ENCODE data around the gene TRPM2.
"Not testable (repeated sequence)": the region's sequence is repeated elsewhere in the genome, so short reads cannot be mapped to it uniquely, and the experiment has no call there.

The TRPM2 gene

DNA sequence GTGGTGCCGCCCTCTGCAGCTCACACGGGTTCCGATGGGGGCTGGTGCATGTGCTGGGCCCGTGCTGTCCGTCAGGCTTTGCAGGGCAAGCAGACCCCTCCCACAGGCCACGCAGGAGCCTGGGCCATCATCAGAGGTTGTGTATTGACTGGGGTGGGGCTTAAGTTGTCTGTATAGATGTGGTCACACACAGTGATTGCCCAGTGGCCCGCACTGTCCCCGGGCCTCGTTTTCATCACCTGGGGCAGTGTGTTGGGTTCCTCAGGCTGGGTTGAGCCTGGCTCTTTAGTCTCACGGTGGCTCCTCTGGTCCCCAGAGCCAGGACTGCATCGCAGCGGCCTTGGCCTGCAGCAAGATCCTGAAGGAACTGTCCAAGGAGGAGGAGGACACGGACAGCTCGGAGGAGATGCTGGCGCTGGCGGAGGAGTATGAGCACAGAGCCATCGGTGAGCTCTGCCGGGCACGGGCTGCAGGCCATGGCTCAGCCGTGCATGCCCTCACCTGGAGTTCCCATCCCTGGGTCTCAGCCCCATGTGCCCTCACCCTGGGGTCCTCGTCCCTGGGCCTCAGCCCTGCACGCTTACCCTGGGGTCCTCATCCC, 44.1 kb downstream of the TRPM2 start:
- DNase-seq (ENCODE audit: low read depth): no peak

DNA sequence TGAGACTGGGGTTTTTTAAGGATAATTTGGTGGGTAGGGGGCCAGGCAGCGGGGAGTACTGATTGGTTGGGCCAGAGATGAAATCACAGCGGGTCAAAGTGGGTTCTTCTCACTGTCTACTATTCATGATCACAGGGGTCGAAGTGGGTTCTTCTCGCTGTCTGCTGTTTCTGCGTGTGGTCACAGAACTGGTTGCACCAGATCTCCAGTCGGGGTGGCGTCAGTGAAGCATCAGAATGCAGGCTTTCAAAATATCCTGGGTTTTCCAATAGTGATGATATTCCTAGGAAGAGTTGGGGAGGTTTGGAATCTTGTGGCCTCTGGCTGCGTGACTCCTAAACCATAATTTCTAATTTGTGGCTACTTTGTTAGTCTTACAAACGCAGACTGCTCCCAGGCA, 45.1 kb downstream of the TRPM2 start:
- DNase-seq (ENCODE audit: low read depth): no peak

DNA sequence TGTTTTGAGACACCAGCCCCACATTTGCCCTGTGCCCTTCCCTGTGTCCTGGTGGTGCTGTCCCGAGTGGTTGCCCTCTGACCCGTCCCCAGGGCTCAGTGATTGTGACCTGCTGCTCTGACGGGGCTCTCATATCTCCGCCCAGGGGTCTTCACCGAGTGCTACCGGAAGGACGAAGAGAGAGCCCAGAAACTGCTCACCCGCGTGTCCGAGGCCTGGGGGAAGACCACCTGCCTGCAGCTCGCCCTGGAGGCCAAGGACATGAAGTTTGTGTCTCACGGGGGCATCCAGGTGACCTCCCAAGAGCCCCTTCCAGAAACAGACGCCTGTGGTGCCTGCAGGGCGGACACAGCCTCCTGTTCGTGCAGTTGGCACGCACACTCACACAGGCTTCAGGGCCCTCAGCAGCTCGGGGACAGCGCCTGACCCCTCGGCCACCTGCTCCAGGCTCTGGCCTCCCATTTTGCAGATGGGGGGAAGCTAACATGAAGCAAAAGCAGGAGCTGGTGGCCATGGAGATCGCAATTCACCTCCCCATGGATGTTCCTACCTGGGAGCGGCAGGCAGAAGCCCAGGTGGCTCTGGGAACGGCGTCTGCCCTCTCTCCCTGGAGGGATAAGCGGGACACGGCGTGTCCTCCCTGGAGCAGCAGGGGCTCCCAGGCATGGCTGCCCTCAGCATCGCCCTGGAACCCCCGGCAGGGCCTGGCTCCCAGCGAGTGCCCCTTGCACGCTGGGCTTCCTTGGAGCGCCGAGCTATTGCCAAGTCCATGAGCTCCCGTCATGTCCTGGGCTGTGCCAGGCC, 45.9 kb downstream of the TRPM2 start:
- DNase-seq (ENCODE audit: low read depth): no peak

DNA sequence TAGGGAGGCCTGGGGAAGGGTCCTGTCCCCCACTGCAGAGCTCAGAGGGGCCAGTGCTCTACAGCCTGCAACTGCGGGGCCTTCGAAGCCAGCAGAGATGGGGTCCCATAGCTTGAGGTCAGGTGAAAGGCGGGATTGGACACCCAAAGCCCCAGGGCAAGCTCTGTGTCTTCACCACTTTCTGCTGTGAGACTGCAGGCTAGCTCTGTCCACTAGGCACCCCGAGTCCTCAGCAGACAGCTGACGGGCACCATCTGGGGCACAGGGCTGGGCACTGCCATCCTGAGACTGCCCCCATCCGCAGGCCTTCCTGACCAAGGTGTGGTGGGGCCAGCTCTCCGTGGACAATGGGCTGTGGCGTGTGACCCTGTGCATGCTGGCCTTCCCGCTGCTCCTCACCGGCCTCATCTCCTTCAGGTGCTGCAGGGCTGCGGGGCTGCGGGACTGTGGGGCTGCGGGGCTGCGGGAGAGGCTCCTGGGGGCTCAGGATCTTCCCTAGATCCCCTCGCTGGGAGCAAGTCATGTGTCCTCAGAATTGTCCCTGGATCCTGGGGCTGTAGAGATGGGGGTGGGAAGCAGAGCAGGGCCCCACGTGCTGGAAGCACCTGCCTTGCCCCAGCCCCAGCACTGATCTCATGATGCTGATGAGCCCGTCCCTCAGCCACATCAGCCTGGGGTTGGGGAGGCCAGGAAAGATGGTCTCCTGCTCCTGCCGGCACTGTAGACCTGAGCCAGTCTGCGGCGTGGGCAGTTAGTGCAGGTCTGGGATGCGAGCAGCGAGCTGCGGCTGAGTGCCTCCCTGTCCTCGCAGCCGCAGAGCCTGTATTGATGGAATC, 46.8 kb downstream of the TRPM2 start:
- no peak for DNase-seq (ENCODE audit: low read depth)

DNA sequence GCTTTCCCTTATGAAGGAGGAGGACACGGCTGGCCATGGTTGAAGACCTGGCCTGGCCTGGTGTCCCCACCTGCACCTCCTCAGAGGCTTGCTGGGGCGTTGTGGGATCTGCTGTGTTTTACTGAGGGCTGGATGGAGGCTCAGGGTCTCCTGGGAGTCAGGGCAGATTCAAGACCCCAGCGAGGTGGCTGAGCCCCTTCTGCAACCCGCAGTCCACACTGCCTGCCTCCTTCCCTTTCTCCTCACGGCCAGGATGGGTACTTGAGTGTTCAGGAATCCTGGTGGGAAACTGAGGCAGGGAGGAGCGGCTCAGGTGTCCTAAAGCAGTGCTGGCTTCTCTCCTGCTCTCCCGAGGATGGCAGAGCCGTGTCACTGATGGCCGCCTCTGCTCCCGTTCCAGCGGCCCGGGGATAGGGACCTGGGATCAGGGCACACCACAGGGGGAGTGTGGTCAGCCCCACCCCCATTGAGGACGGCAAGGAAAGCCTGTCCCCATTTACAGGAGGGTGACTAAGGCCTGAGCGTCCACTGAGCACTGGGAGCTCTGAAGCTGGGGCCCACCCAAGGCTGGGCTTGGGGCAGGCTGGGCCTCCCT, 47.5 kb downstream of the TRPM2 start:
- no peak for DNase-seq (ENCODE audit: low read depth)

DNA sequence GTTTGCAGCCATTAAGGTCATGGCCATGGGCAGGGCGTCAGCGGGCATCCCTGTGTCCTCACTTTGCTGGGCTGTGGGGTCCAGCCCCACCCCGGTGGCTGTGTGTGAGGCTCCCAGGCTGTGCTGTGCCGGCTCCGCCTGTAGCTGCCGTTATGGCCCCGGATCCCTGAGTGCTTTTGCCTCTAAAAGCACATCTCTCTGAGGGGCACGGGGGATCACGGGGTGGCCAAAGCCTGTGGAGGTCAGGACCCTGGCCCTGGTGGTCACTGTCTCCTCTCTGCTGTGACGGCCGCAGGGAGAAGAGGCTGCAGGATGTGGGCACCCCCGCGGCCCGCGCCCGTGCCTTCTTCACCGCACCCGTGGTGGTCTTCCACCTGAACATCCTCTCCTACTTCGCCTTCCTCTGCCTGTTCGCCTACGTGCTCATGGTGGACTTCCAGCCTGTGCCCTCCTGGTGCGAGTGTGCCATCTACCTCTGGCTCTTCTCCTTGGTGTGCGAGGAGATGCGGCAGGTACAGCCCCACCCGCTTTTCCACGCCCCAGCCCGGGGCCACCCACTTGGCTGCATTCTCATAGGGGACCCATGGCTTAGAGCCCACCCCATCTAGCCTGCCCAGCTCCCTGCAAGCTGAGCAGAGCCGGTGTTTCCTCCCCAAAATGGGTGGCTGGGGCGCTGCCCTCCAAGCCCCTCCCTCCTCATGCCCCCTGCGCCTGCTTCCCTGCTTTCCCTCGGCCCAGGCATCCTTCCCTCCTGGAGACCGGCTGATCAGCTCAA, 48.2 kb downstream of the TRPM2 start:
- no peak for DNase-seq (ENCODE audit: low read depth)

DNA sequence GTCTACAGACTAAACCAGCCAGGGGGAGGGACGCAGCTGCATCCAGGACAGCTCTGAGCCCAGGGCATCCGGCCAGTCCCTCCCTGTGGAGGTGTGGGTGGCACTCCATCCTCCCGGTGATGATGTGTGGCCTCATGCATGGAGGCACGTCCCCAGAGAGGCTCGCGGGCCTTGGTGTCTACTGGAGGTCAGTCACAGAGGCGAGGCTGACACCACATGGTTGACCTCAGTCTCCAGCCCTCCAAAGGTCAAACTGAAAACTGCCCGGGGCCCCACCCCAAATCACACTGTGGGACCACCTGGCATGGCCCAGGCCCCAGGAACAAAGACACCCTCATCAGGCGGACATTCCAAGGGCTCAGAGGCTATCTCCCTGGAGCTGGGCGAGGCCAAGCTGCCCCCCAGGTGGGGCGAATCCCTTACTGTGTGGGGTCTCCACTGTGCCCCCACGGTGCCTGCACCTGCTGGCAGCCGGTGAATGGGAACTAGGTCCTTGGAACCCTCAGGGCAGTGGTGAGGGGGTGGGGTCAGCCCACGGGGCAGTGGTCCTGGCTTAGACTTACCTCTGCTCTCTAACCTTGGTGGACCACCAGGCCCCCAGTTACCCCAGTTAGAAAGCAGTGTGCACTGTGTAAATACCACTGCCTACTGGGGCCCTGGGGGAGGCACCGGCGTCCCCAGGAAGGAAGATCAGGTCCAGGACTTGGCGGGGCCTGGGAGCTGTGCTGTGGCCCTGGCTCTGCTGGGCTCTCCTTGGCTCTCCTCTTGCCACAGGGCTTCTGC, 49.1 kb downstream of the TRPM2 start:
- no peak for DNase-seq (ENCODE audit: low read depth)

DNA sequence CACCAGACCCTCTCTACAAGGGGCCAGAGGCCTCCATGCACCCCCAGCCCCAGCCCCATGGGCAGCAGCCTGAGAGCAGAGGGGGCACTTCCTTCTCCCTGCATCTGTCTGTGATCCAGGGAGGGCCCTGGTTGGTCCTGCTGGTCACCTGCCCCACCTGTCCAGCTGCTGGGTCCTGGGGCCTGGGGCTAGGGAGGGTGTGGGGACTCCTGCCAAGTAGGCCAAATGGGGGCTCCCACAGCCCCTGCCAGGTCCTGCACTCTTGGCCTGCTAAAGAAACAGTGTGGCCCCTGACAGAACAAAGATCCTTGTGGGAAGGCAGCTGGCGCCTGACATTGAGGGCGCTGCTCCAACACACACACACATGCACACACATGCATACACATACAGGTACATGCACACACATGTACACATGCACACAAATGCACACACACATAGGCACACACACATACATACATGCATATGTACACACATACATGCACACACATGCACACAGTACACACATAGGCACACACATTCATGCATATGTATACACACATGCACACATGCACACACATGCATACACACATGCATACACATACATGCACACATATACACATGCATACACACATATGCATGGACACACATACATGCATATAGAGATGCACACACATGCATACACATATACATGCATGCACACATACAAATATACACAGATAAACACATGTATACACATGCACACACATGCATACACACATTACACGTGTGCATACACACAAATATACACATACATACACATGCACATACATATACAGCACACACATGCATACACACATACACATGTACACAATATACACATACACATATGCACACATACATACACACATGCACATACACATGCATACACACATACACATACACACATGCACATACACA, 49.9 kb downstream of the TRPM2 start:
- no peak for DNase-seq (ENCODE audit: low read depth)

DNA sequence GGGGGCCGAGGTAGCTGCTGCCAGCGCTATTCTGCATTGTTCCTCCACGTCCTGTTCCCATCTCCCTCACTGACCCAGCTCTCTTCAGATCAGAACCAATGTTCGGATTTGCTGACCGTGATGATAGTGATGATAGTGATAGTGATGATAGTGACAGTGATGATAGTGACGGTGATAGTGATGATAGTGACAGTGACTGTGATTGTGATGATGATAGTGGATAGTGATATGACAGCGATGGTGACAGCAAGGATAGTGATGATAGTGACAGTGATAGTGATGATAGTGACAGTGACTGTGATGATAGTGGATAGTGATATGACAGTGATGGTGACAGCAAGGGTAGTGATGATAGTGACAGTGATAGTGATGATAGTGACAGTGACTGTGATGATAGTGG, 51.1 kb downstream of the TRPM2 start:
- DNase-seq (ENCODE audit: low read depth): not testable (repeated sequence)

DNA sequence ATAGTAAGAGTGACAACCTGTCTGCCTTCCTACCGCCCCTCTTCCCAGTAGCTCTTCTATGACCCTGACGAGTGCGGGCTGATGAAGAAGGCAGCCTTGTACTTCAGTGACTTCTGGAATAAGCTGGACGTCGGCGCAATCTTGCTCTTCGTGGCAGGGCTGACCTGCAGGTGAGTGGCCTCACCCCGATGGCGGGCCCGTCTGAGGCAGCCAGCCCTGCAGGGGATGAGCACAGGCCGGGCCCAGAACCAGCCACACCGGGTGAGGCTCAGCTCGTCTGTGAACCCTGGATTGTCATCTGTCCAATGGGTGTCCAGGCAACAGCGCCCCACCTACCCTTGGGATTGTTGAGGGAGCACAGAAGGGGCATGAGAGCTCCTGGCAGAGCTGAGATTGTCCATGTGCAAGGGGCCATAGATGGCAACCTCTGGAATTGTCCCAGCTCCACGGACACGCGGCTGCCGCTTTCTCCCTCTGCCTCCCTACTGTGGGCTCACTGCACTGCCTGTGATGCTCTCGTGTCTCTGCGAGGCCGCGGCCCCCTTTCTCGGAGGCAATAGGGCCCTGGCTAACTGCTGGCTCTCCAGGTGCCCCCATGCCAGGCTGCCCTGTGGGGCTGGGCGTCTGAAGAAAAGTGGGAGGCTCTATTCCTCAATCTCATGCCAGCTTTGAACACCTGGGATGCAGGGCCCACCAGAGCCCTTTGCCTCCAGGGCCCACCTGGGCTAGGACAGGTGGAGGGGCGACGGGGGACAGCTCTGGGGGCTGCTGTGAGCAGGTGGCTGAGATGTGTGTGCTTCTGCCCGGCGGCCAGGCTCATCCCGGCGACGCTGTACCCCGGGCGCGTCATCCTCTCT, 51.9 kb downstream of the TRPM2 start:
- DNase-seq (ENCODE audit: low read depth): no peak

DNA sequence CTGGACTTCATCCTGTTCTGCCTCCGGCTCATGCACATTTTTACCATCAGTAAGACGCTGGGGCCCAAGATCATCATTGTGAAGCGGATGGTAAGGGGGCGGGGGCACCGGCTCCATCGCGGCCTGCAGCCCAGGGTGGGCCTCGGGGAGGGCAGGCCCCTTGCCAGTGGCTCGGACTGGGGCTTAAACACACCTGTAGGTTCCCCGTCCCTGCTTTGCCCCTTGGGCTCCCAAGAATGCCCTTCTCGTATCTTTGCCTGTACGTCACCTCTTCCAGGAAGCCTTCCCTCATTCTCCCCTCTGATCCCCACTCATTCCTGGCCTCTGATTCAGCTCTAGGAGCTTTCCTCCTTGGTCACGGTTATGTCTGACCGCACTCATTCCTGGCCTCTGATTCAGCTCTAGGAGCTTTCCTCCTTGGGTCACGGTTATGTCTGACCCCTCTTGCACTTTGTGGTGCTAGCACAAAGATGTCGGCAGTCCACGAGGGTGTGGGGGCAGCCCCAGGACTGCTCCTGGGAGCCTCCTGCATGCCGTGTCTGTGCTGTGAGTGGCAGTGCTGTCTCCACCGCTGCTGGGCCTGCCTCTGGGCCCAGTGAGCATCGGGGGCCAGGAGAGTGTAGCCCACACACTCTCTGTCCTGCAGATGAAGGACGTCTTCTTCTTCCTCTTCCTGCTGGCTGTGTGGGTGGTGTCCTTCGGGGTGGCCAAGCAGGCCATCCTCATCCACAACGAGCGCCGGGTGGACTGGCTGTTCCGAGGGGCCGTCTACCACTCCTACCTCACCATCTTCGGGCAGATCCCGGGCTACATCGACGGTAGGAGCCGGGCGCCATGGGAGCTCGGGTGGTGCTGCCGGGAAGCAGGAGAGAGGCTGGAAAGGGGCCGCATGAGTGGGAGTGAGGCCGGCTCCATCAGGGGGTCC, 52.8 kb downstream of the TRPM2 start:
- DNase-seq (ENCODE audit: low read depth): no peak

DNA sequence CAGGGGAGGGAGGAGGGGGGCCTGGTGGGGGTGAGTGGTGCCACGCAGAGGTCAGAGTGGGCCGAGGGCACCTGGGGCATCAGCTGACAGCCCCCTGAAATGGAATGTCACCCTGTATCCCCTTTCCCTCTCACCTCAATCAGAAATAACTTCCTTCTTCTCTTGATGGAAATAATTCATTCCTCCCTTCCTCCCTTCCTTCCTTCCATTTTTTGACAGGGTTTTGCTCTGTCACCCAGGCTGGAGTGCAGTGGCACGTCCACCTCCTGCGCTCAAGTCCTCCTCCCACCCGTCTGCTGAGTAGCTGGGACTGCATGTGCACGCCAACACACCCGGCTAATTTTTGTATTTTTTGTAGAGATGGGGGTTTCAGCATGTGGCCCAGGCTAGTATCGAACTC, 53.5 kb downstream of the TRPM2 start:
- no peak for DNase-seq (ENCODE audit: low read depth)

DNA sequence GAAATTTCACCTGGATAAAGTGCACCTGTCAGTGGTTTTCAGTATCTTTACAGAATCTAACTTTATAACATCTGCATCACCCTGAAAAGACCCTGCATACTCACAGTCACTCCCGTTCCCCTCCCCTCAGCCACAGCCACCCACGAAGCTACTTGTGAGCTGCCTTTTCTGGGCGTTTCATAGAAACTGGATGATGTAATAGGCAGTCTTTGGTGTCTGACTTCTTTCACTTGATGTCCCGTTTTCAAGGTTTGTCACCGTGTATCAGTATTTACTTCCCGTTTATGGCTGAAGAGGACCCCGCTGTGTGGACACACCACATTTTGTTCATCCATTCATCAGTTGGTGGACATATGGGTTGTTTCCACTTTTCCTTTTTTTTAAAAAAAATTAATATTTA, 54.1 kb downstream of the TRPM2 start:
- no peak for DNase-seq (ENCODE audit: low read depth)

DNA sequence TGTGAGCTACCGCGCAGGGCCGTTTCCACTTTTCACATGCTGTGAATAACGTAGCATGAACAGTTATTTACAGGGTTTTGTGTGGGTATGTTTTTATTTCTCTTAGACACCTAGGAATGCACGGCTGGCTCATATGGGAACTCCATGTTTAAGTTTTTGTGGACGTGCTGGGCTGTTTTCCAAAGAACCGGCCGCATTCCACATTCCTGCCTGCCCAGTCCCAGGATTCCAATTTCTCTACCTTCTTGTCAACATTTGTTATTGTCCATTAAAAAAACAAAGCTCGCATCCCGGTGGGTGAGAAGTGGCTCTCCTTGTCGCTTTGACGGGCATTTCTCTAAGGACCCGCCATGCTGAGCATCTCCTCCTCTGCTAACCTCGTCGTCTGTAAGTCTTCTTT, 54.8 kb downstream of the TRPM2 start:
- DNase-seq (ENCODE audit: low read depth): no peak

DNA sequence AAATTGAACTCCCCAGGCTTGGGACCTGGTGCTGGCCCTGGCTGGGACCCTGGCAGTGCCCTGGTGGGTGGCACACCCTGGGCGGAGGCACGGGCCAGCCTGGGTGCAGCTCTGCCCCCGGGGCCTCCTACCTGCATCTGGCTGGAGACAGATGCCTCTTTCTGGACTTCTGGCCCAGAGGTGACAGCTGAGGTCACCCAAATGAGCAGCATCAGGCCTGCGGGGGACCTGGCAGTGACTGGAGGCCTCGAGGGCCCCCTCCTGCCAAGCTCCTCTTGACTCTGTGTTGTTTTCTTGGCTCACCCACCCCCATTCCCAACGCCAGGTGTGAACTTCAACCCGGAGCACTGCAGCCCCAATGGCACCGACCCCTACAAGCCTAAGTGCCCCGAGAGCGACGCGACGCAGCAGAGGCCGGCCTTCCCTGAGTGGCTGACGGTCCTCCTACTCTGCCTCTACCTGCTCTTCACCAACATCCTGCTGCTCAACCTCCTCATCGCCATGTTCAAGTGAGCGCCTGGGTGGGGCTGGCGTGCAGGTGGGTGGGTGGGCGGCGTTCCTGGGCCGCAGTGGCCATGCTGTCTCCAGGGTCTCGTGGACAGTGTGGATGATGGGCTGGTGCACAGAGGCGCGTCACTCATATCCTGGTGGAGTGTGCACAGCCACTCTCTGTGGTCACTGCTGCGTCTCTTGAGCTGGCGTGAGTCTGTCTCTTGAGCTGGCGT, 60.3 kb downstream of the TRPM2 start:
- DNase-seq (ENCODE audit: low read depth): no peak

DNA sequence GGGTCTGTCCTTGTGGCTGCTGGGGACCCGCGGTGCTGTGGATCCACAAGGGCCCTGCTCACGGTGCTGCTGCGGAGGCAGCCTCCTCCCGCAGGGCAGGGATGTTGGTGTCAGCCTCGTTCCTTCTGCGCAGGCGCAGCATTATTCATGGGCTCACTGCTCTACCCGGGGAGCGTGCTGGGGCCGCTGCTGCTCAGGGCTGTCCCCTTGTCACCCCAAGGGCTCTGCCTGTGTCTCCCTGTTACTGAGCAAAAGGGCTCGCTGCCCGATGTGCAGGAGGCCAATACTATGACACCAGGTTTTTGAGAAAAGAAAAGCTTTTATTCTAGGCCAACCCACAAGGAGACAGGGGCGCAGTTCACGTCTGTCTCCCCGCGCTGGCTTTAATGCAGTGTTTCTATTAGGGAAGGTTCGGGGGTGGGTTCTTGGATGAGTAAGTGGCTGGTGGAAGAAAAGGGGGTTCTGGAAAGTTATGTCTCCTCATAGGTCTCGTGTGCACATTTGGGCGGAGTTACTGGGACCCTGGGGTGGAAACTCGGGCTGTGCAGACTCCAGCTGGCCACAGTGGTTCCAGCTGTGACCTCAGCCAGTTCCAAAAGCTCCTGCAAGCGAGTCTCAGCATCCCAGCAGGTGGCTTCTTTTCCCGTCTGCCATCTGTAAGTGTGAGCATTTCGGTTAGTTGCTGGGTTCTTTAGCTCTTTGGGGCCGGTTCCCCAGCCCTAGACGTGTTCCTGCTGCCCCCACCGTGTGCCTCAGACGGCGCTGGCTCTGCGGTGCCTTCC, 61.1 kb downstream of the TRPM2 start:
- DNase-seq (ENCODE audit: low read depth): no peak
